ENCODE measurements around the gene USP7. TPM values are rescaled to one million over a fixed set of nuclear protein-coding genes. Genes with fewer than 3 reads are reported as not detected.

USP7 gene
- total and polyA plus RNA-seq, 2 experiments from 2014 or later = 38.0 to 40.8 TPM

DNA sequence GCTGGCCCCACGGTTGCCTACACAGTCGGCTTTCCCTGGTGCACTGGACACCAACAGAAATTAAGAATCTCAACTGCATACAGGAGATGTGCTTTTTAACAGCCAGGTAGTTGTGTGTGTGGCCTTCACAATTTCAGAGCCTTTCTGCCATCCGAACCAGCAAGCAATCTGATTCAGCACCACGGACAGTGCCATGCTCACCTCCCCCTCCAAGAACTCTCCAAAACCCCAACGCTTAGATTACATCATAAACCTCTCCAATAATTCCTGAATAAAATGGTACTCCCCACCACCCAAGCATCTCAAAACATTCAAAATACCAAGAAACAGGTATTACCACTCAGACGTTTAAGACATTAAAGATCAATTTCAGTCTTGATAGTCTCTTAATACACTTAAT is 31.8 kb downstream of the USP7 start:
- Histone ChIP-seq H3K4me2 (no peak overlapping the region), H3K79me2 (peaks cover 99% of the 10 kb centered on the region), H3K36me3 (replicated peaks; ENCODE audit: insufficient read depth, low read depth) (no peaks in the 10 kb centered on the region), H3K9me2 (replicated peaks; ENCODE audit: insufficient read depth) (no peaks in the 10 kb centered on the region), H4K20me1 (ENCODE audit: insufficient read depth, poor library complexity, severe bottlenecking) (peaks cover 98% of the 10 kb centered on the region), H2AFZ (no peak overlapping the region), H3K27ac (no peak overlapping the region), H3K9me3 (ENCODE audit: low read depth) (no peaks in the 10 kb centered on the region), H3K27me3 (no peaks in the 10 kb centered on the region), H3K4me1 (ENCODE audit: insufficient read depth) (no peaks in the 10 kb centered on the region), H3K4me3 (no peak overlapping the region)
- WGBS (ENCODE audit: low lambda C conversion rate, missing lambda C conversion rate) = 38% methylated on average over 6 of the region's 6 CpGs
- DNase-seq (ENCODE audit: low spot score) = peak; percentile 72
- TF ChIP-seq, protein P1, sequence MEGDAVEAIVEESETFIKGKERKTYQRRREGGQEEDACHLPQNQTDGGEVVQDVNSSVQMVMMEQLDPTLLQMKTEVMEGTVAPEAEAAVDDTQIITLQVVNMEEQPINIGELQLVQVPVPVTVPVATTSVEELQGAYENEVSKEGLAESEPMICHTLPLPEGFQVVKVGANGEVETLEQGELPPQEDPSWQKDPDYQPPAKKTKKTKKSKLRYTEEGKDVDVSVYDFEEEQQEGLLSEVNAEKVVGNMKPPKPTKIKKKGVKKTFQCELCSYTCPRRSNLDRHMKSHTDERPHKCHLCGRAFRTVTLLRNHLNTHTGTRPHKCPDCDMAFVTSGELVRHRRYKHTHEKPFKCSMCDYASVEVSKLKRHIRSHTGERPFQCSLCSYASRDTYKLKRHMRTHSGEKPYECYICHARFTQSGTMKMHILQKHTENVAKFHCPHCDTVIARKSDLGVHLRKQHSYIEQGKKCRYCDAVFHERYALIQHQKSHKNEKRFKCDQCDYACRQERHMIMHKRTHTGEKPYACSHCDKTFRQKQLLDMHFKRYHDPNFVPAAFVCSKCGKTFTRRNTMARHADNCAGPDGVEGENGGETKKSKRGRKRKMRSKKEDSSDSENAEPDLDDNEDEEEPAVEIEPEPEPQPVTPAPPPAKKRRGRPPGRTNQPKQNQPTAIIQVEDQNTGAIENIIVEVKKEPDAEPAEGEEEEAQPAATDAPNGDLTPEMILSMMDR (IDR thresholded peaks at IDR 0.05; ENCODE audit: poor library complexity) = no peak
- TF ChIP-seq EZH2phosphoT487 (IDR thresholded peaks at IDR 0.05; ENCODE audit: low read depth, severe bottlenecking, unreplicated experiment) (no peak), EZH2 (IDR thresholded peaks at IDR 0.05; ENCODE audit: borderline replicate concordance) (no peak)

DNA sequence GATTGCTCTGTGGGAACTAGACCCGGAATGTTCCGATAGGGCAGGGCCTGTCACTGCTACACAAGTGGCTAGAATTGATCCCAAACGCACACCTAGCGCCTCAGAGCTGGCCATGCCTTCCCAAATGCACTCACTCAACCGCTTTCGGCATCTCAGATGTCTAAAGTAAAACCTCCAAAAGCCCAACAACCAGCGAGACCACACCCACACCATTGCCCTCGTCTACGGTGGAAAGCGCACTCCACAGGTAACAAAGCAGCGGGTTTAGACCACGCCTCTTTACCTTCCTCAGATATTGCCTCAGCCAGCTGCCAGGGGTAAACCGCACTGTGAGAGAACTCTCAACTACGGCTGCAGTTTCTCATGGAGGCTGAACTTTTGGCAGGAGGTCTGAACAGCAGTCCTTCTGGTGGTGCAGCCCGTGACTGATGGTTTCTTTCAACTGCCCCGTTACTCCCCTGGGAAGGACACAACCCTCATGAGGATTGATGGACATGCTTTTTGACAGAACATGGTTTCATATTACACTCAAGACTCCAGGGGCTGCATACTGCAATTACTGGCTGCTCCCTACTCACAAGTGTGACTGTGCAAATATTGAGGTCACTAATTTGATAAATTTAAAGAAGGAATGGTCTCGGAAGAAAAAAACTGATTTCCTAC is 34.5 kb downstream of the USP7 start:
- no peaks in the 10 kb centered on the region for H3K9me2 ChIP-seq (replicated peaks; ENCODE audit: insufficient read depth)
- H3K4me2 ChIP-seq = no peak overlapping the region
- H3K9me3 ChIP-seq (ENCODE audit: low read depth) = no peaks in the 10 kb centered on the region
- no peak overlapping the region for H2AFZ ChIP-seq
- H3K36me3 ChIP-seq (replicated peaks; ENCODE audit: insufficient read depth, low read depth) = no peaks in the 10 kb centered on the region
- DNase-seq (ENCODE audit: low spot score) = no peak
- H3K27ac ChIP-seq = no peak overlapping the region
- H3K4me1 ChIP-seq (ENCODE audit: insufficient read depth) = no peaks in the 10 kb centered on the region
- no peak overlapping the region for H3K4me3 ChIP-seq
- TF ChIP-seq, protein P1 (IDR thresholded peaks at IDR 0.05; ENCODE audit: poor library complexity) = no peak
- TF ChIP-seq EZH2phosphoT487 (IDR thresholded peaks at IDR 0.05; ENCODE audit: low read depth, severe bottlenecking, unreplicated experiment) = no peak
- no peak for TF ChIP-seq EZH2 (IDR thresholded peaks at IDR 0.05; ENCODE audit: borderline replicate concordance)
- WGBS (ENCODE audit: low lambda C conversion rate, missing lambda C conversion rate) = 93% methylated on average over 17 of the region's 17 CpGs
- H4K20me1 ChIP-seq (ENCODE audit: insufficient read depth, poor library complexity, severe bottlenecking) = peaks cover 98% of the 10 kb centered on the region
- H3K79me2 ChIP-seq = peaks cover 99% of the 10 kb centered on the region
- H3K27me3 ChIP-seq = no peaks in the 10 kb centered on the region

- H3K27me3 ChIP-seq = no peaks in the 10 kb centered on the region
- no peaks in the 10 kb centered on the region for H3K4me1 ChIP-seq (ENCODE audit: insufficient read depth)
- peaks cover 98% of the 10 kb centered on the region for H4K20me1 ChIP-seq (ENCODE audit: insufficient read depth, poor library complexity, severe bottlenecking)
- no peaks in the 10 kb centered on the region for H3K9me2 ChIP-seq (replicated peaks; ENCODE audit: insufficient read depth)
- peaks cover 99% of the 10 kb centered on the region for H3K79me2 ChIP-seq
- no peaks in the 10 kb centered on the region for H3K36me3 ChIP-seq (replicated peaks; ENCODE audit: insufficient read depth, low read depth)
- H3K9me3 ChIP-seq (ENCODE audit: low read depth) = no peaks in the 10 kb centered on the region
- H3K27ac ChIP-seq = no peak overlapping the region
- 85% methylated on average over 10 of the region's 10 CpGs for WGBS (ENCODE audit: low lambda C conversion rate, missing lambda C conversion rate)
- no peak overlapping the region for H2AFZ ChIP-seq
- TF ChIP-seq EZH2phosphoT487 (IDR thresholded peaks at IDR 0.05; ENCODE audit: low read depth, severe bottlenecking, unreplicated experiment) = no peak
- TF ChIP-seq, protein P1 (IDR thresholded peaks at IDR 0.05; ENCODE audit: poor library complexity) = no peak
- no peak for TF ChIP-seq EZH2 (IDR thresholded peaks at IDR 0.05; ENCODE audit: borderline replicate concordance)
- no peak overlapping the region for H3K4me2 ChIP-seq
- DNase-seq (ENCODE audit: low spot score) = peak; percentile 47
- H3K4me3 ChIP-seq = no peak overlapping the region
Measured at GRCh38 chr16:8928467-8928957, 35.2 kb downstream of the USP7 start.

All from hepatocyte (in vitro differentiated cells).